Skin of body (tissue), 2 donors: ENCODE measurements around the gene ACVR1. TPM values are rescaled to one million over a fixed set of nuclear protein-coding genes. Genes with fewer than 3 reads are reported as not detected.
A peak's percentile ranks its signal among the peaks of the same experiment; 100 is the strongest.

Experiments used
- DNase-seq: peaks from one replicate; lab custom pipeline; 2025; lab: John Stamatoyannopoulos, UW
- total RNA-seq: library from RNA; depleted of rRNA; stranded (reverse); fragments of >200 nt; gene quantifications from one replicate; pipeline ENCODE4 v1.2.3, GENCODE V29; 2014

The ACVR1 gene
- 19.6 TPM for total RNA-seq

GRCh38 chr2:157876066-157876785 lies at the start of gene ACVR1:
ACVR1 (minus strand) TSS chr2:157876330; CDS start chr2:157799493, 76,837 bp downstream.
- DNase-seq = peak; percentile 98

- no peak for DNase-seq
Observed at GRCh38 chr2:157925071-157925470, 48.9 kb upstream of the ACVR1 start.

- no peak for DNase-seq
Observed at GRCh38 chr2:157923598-157924217, 47.6 kb upstream of the ACVR1 start.

DNA sequence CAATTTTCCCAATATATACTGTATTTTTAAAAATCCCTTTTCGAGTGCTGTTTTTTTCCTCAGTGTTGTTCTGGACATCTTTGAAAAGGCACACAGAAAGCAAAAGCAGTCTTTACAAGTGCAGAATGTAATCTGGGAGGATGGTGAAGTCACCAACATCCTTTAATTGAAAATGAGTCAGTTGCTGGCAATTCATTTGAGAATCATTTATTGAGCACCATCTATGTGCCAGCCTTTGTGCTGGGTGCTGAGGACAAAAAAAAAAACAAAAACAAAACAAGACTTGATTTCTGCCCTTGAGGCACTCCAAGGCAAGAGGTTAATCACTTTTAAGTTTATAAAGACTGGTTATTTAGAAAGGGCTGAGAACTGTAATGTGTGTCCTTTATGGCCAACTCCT lies 46.7 kb upstream of the ACVR1 start:
- DNase-seq = no peak

DNA sequence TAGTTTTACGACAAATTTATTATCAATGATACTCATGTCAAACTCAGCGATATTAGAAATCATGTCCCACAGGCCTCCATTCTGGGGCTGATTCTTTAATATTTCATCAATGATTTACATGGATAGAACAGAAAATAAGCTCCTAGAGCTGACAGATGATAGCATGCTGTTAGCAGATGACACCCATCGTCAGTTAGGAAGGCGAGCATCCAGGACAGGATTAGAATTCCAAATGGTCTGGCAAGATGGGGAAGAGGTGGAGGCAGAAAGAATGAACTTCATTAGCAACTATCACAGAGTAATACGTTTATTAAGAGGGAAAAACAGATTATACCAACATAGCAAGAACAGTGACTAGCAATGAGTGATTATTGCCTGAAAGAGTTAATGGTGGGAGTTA lies 46.2 kb upstream of the ACVR1 start:
- no peak for DNase-seq

GRCh38 chr2:157920736-157921135 lies 44.6 kb upstream of the ACVR1 start:
- no peak for DNase-seq

- no peak for DNase-seq
Observed at GRCh38 chr2:157919181-157919580, 43.1 kb upstream of the ACVR1 start.

GRCh38 chr2:157918319-157918718 lies 42.2 kb upstream of the ACVR1 start:
- no peak for DNase-seq

DNA sequence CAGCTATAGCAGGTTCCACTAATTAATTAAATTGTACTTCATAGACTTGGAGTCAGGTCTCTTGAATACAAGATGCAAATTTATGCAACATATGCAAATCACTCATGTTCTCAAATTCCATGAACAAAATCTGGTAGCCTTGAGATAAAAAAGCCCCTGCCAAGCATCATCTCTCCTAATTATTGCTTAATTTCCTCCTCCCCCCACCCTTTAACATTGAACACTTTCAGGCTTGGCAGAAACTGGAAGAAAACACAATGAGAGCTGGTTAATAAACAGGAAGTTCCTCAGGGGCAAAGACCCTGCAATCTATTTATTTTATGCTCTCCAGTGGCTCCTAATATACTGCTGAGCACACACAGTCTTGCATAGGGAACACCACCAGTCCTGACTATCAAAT lies 35.6 kb upstream of the ACVR1 start:
- no peak for DNase-seq

DNA sequence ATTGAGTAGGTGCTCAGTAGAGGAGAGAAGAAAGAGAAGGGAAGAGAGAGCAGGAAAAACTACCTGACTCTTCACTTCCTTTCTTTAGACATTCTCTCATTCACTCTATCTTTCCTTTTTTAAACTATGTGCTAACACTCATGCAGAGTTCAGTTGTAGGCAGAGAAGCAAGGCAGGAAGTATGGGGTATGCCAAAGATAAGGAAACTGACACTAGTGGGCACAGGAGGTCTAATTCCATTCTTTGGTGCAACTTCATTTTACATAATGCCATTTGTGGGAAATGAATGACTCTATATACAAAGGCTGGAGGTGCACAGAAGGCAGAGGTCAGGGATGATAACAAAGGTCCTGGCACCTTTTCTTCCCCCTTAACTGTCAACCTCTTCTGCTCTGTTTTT lies 35.1 kb upstream of the ACVR1 start:
- DNase-seq = no peak

DNA sequence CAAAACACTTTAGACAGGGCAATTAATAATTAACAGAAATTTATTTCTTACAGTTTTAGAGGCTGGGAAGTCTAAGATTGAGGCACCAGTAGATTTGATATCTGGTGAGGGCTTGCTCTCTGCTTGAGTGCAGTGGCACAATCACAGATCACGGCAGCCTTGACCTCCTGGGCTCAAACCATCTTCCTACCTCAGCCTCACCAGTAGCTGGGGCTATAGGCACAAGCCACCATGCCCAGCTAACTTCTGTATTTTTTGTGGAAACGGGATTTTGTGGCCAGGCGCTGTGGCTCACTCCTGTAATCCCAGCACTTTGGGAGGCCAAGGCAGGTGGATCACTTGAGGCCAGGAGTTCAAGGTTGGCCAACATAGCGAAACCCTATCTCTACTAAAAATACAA lies 29.0 kb upstream of the ACVR1 start:
- no peak for DNase-seq

DNA sequence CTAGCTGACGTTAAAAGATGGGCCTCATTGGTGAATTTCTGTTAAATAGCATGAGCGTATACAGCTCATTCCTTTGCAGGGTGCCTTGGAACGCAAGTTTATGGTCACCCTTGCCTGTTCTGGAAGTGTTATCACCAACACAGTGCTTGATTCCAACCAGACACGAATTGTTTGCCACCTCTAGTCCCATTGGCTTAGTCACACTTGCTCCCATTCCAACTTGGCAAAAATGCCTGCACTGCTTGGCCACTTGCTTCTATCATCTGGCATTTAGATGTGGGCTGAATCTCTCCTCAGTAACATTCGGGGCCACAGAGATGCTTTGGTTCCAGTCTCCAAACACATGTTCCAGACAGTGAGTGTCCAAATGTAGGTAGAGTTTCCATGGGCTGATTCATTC lies 27.5 kb upstream of the ACVR1 start:
- DNase-seq = no peak

DNA sequence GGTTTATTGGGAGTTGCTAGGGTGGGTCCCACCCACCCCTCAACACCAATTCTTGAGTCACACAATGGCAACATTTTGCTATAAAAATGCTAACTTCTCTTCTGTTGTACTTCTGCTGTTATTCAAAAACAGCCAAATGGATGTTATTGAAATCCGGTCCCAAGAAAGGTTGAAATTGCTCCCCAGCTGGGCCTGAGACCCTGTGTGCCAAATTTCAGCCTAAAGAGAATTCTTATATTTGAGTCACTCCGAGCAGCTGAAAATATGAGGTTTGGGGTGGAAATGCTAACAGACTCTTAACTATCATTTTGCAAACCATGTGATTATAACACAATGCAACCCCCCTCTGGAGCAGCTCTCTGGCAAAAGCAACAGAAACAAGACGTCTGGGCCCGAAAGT lies 27.0 kb upstream of the ACVR1 start:
- no peak for DNase-seq

GRCh38 chr2:157902692-157903091 lies 26.6 kb upstream of the ACVR1 start:
- no peak for DNase-seq

DNA sequence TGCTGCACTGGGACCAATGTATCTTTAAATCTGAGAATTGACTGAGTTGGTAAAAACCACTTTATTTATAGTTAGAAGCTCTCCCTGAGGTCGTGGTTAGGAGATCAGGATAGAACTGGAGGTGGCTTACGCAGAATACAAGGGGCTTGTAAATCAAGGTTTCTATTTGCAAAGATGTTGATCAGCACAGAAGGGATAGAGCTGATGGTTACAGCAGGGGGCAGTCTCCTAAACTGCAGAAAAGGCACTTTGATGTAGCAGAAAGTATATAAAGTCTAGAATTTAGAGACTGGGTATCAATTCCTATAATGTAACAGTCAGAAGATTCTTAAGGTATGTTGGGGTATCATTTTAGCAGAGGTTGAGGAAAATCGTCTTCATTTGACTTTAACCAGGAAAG lies 25.2 kb upstream of the ACVR1 start:
- no peak for DNase-seq

GRCh38 chr2:157900684-157901083 lies 24.6 kb upstream of the ACVR1 start:
- DNase-seq = no peak

GRCh38 chr2:157900203-157900602 lies 24.1 kb upstream of the ACVR1 start:
- DNase-seq = no peak

- peak; percentile 26 for DNase-seq
Observed at GRCh38 chr2:157899125-157899839, 23.2 kb upstream of the ACVR1 start.

DNA sequence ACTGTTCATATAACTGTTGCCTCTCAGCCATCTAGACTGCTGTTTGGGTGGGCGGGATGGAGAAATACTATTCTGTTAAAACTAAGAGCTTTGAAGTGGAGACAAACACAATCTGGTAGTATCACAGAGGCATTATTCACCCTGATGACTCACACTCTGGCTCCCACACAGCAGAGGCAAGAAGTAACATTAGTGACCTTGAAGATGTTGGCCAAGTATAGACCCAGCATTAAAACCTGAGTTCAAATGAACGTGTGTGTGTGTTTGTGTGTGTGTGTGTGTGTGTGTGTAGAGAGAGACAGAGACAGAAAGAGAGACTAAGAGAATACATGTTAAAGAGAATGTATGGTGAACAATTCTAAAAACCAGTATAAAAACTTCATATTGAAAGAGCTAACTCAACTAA lies 22.5 kb upstream of the ACVR1 start:
- no peak for DNase-seq

DNA sequence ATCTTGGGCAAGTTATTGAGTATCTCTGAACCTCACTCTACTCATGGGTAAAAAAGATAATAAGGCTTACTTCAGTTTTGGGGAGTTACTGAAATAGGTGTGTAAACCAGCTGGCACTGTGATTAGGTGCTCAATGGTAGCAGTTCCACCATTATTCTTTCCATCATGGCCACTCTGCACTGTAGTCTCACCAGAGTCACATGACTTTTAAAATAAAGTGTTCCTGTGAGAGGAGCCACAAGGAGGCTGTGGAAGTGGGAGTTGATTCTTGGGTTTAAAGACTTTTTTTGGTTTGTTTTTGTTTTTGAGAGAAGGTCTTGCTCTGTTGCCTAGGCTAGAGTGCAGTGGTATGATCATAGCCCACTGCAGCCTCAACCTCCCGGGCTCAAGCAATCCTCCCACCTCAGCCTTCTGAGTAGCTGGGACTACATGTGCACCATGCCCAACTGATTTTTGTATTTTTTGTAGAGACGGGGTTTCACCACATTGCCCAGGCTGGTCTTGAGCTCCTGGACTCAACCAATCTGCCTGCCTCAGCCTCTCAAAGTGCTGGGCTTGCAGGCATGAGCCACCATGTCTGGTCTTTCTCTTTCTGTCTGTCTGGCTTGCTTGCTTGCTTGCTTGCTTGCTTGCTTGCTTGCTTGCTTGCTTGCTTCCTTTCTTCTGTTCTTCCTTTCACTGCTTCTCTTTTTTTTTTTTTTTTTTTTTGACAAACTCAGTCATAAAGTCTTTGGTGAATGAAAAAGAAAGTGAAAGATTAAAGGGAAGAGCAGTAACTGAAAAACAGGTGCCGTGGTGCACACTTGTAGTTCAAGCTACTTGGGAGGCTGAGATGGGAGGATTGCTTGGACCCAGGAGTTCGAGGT lies 21.2 kb upstream of the ACVR1 start:
- no peak for DNase-seq

- DNase-seq = no peak
Observed at GRCh38 chr2:157895531-157895930, 19.4 kb upstream of the ACVR1 start.
